Thyroid gland (tissue), 4 donors: ENCODE data around the gene WLS. TPM values are rescaled to one million over a fixed set of nuclear protein-coding genes. Genes with fewer than 3 reads are reported as not detected.

Source experiments
- DNase-seq, 2 donors: peaks; one replicate each; pipeline ENCODE4 v3.0.0-alpha.2; 2019
- H3K27ac ChIP-seq, 3 donors: fragments of 200-600 bp; sonication (generic); 1 replicate in 2 of 3; 2 replicates in 1 of 3; pipeline ENCODE4 v1.5.1; 2016 to 2019; ENCODE audit warnings: mild to moderate bottlenecking in 1 of 3, moderate library complexity in 1 of 3
- H3K27me3 ChIP-seq: fragments of 200-600 bp; sonication (generic); one replicate; pipeline ENCODE4 v1.5.1; 2019
- H3K36me3 ChIP-seq, 2 donors: fragments of 200-600 bp; sonication (generic); one replicate each; pipeline ENCODE4 v1.5.1; 2016 to 2019
- H3K4me1 ChIP-seq, 2 donors: fragments of 200-600 bp; sonication (generic); one replicate each; pipeline ENCODE4 v1.5.1; 2017 to 2019
- H3K4me3 ChIP-seq, 3 donors: fragments of 200-600 bp; sonication (generic); replicated peaks in 1 of 3; 1 replicate in 2 of 3; 2 replicates in 1 of 3; pipeline ENCODE4 v1.5.1; 2016; ENCODE audit warnings: mild to moderate bottlenecking in 1 of 3
- H3K9me3 ChIP-seq: fragments of 200-600 bp; sonication (generic); one replicate; pipeline ENCODE4 v1.5.1; 2017
- CTCF ChIP-seq, 6 experiments: fragments of 200-600 bp in 3 of 6; fragments of 450-650 bp in 3 of 6; sonication (generic) in 3 of 6; IDR thresholded peaks; one replicate each; pipeline ENCODE4 v1.5.1; 2016 to 2019; ENCODE audit warnings: antibody characterized with exemption in 6 of 6, mild to moderate bottlenecking in 2 of 6, inconsistent platforms in 1 of 6, moderate library complexity in 1 of 6
- POLR2A ChIP-seq, 2 donors: fragments of 450-650 bp; IDR thresholded peaks; one replicate each; pipeline ENCODE4 v1.6.1; 2017; ENCODE audit warnings: antibody characterized with exemption in 2 of 2, mild to moderate bottlenecking in 2 of 2, moderate library complexity in 1 of 2
- WGBS, 2 donors: methylation state at CpG; one replicate each; pipeline ENCODE4 v1.1.5; 2017; 5-methylcytosine and 5-hydroxymethylcytosine counted together
- intact Hi-C: fragments of 100-400 bp; cut with DNase I; formaldehyde crosslinking; loops from one replicate; pipeline ENCODE4 v1.15.1; 2023
- total RNA-seq, 4 donors: library from RNA; depleted of rRNA; stranded (reverse); fragments of >200 nt; gene quantifications; one replicate each; pipeline ENCODE4 v1.2.3, GENCODE V29; 2016

Gene WLS
- total RNA-seq, 4 donors from 2014 or later: 20.0 to 52.7 (median 46.7) TPM

GRCh38 chr1:68183895-68184294 lies 48.4 kb downstream of the WLS start:
- no peaks in the 10 kb centered on the region for H3K4me1 ChIP-seq
- intact Hi-C loops: no loop called here
- 93 to 100% methylated on average over 2 of the region's 2 CpGs for WGBS, 2 donors

GRCh38 chr1:68181165-68181556 lies 51.2 kb downstream of the WLS start:
- Histone ChIP-seq H3K9me3 (no peaks in the 10 kb centered on the region), H3K27me3 (no peaks in the 10 kb centered on the region), H3K4me3 (no peak overlapping the region), H3K27ac (no peak overlapping the region), H3K4me1 (peaks cover 0 to 5% of the 10 kb centered on the region in 2 donors), H3K36me3 (no peaks in the 10 kb centered on the region)
- no peak for DNase-seq
- intact Hi-C loops: no loop called here
- 68 to 74% methylated on average over 1 of the region's 1 CpG for WGBS, 2 donors
- TF ChIP-seq POLR2A (IDR thresholded peaks at IDR 0.05): no peak
- no peak for TF ChIP-seq CTCF (IDR thresholded peaks at IDR 0.05)

More at GRCh38 chr1:68183895-68184294, 48.4 kb downstream of the WLS start:
- no peak for DNase-seq
- H3K27me3 ChIP-seq: no peaks in the 10 kb centered on the region
- no peak overlapping the region for H3K27ac ChIP-seq
- no peak overlapping the region for H3K4me3 ChIP-seq
- H3K9me3 ChIP-seq: no peaks in the 10 kb centered on the region
- no peaks in the 10 kb centered on the region for H3K36me3 ChIP-seq
- TF ChIP-seq POLR2A (IDR thresholded peaks at IDR 0.05): no peak
- TF ChIP-seq CTCF (IDR thresholded peaks at IDR 0.05): no peak

- H3K27ac ChIP-seq: no peak overlapping the region
- no peaks in the 10 kb centered on the region for H3K27me3 ChIP-seq
- TF ChIP-seq CTCF (IDR thresholded peaks at IDR 0.05) (no peak), POLR2A (IDR thresholded peaks at IDR 0.05) (no peak)
- DNase-seq: no peak
- peaks cover 0 to 10% of the 10 kb centered on the region in 2 donors for H3K4me1 ChIP-seq
- no peaks in the 10 kb centered on the region for H3K9me3 ChIP-seq
- no peak overlapping the region for H3K4me3 ChIP-seq
- intact Hi-C loops: no loop called here
- no peaks in the 10 kb centered on the region for H3K36me3 ChIP-seq
These were observed 51.7 kb downstream of the WLS start for GRCh38 chr1:68180441-68181164.

- TF ChIP-seq POLR2A (IDR thresholded peaks at IDR 0.05): no peak
- TF ChIP-seq CTCF (IDR thresholded peaks at IDR 0.05): no peak
- intact Hi-C loops: no loop called here
- Histone ChIP-seq H3K4me1 (peaks cover 6 to 22% of the 10 kb centered on the region in 2 donors), H3K9me3 (no peaks in the 10 kb centered on the region), H3K27me3 (no peaks in the 10 kb centered on the region), H3K27ac (no peak overlapping the region), H3K36me3 (no peaks in the 10 kb centered on the region), H3K4me3 (no peak overlapping the region)
- no peak for DNase-seq
- 82 to 83% methylated on average over 4 of the region's 4 CpGs for WGBS, 2 donors
These were observed 53.4 kb downstream of the WLS start for GRCh38 chr1:68178821-68179490.
